Spleen (tissue), 11 donors: ENCODE measurements around the gene B2M. TPM values are rescaled to one million over a fixed set of nuclear protein-coding genes. Genes with fewer than 3 reads are reported as not detected.
"Not testable (repeated sequence)": the region's sequence is repeated elsewhere in the genome, so short reads cannot be mapped to it uniquely, and the experiment has no call there.

Experiments used
- DNase-seq: peaks from one replicate; pipeline ENCODE4 v3.0.0-alpha.2; 2020
- H3K27ac ChIP-seq, 8 donors: fragments of 200-600 bp; sonication (generic) in 7 of 8; 1 replicate in 4 of 8; 2 replicates in 4 of 8; pipeline versions ENCODE4 v1.5.0 to v1.8.0; 2016 to 2021; ENCODE audit warnings: inconsistent platforms in 4 of 8, mild to moderate bottlenecking in 4 of 8, moderate library complexity in 1 of 8
- H3K27me3 ChIP-seq, 7 donors: fragments of 200-600 bp; sonication (generic) in 6 of 7; replicated peaks in 1 of 7; 1 replicate in 4 of 7; 2 replicates in 3 of 7; pipeline versions ENCODE4 v1.5.0 to v1.8.0; 2016 to 2021; ENCODE audit warnings: inconsistent platforms in 3 of 7, mild to moderate bottlenecking in 1 of 7
- H3K36me3 ChIP-seq, 6 donors: fragments of 200-600 bp; sonication (generic) in 5 of 6; 1 replicate in 4 of 6; 2 replicates in 2 of 6; pipeline versions ENCODE4 v1.5.0 to v1.8.0; 2016 to 2021; ENCODE audit warnings: inconsistent platforms in 2 of 6
- H3K4me1 ChIP-seq, 6 donors: fragments of 200-600 bp; sonication (generic) in 5 of 6; 1 replicate in 3 of 6; 2 replicates in 3 of 6; pipeline versions ENCODE4 v1.5.0 to v1.8.0; 2016 to 2021; ENCODE audit warnings: inconsistent platforms in 3 of 6
- H3K4me3 ChIP-seq, 8 donors: fragments of 200-600 bp; sonication (generic) in 7 of 8; 1 replicate in 4 of 8; 2 replicates in 4 of 8; pipeline versions ENCODE4 v1.5.0 to v1.8.0; 2016 to 2021; ENCODE audit warnings: inconsistent platforms in 4 of 8, mild to moderate bottlenecking in 4 of 8, moderate library complexity in 2 of 8
- H3K9me3 ChIP-seq, 8 donors: fragments of 200-600 bp; sonication (generic) in 7 of 8; 1 replicate in 4 of 8; 2 replicates in 4 of 8; pipeline versions ENCODE4 v1.5.0 to v1.8.0; 2016 to 2021; ENCODE audit warnings: inconsistent platforms in 4 of 8
- CTCF ChIP-seq, 11 experiments: fragments of 200-600 bp in 7 of 11; fragments of 450-650 bp in 4 of 11; sonication (generic) in 4 of 11; IDR thresholded peaks in 8 of 11; conservative IDR thresholded peaks in 3 of 11; 1 replicate in 7 of 11; 2 replicates in 4 of 11; pipeline versions ENCODE4 v1.4.0 to v1.8.0; 2016 to 2021; ENCODE audit warnings: antibody characterized with exemption in 11 of 11, inconsistent platforms in 4 of 11, mild to moderate bottlenecking in 1 of 11
- POLR2A ChIP-seq, 3 donors: fragments of 450-650 bp; IDR thresholded peaks; one replicate each; pipeline ENCODE4 v1.5.1; 2017; ENCODE audit warnings: antibody characterized with exemption in 3 of 3, mild to moderate bottlenecking in 1 of 3
- POLR2AphosphoS5 ChIP-seq, 3 donors: sonication (generic); formaldehyde crosslinking; IDR thresholded peaks; one replicate each; pipeline ENCODE4 v1.5.1; 2017; ENCODE audit warnings: antibody characterized with exemption in 3 of 3
- WGBS, 5 donors: extraction: QIAGEN DNeasy Blood & Tissue Kit in 3 of 5; methylation state at CpG; one replicate each; pipeline versions ENCODE4 v1.1.5 to v1.1.7; 2013 to 2018; 5-methylcytosine and 5-hydroxymethylcytosine counted together
- intact Hi-C: fragments of 100-400 bp; cut with DNase I; formaldehyde crosslinking; loops from one replicate; pipeline ENCODE4 v1.15.0; 2023; ENCODE audit warnings: low total_unique reads
- polyA plus RNA-seq, 3 donors: library from polyadenylated mRNA; stranded (reverse); fragments of 200-250 nt; gene quantifications; one replicate each; pipeline ENCODE4 v1.2.1, GENCODE V29; 2013
- total RNA-seq, 7 donors: library from RNA; depleted of rRNA in 3 of 7; stranded (reverse); fragments of >200 nt in 3 of 7; fragmentation: NEBNext Ultra II Directional in 4 of 7; extraction: Animal tissue kit (Norgen Biotek cat#: 25700) in 4 of 7; gene quantifications; one replicate each; pipeline versions ENCODE4 v1.1.0 to v1.2.1, GENCODE V29; 2016 to 2021
- donor health status: healthy with polysubstance abuse.
- donor health status: DM: no; HTN: no; CAD: no; lungs with moderate emphysema.
- donor health status: DM: no; HTN: no; CAD: no.
- donor health status: Bipolar disorder and iron deficiency.
- donor health status: healthy.
- donor health status: DM: no; HTN: no; CAD: no.
- donor health status: DM: yes; HTN: yes; CAD: no.

Gene B2M
- total and polyA plus RNA-seq, 10 donors, result 3,969 to 10,333 (median 6,045) TPM

- intact Hi-C loops, result no loop called here
- Histone ChIP-seq H3K27me3 (no peaks in the 10 kb centered on the region), H3K36me3 (no peaks in the 10 kb centered on the region), H3K27ac (no peak overlapping the region), H3K9me3 (peaks cover 0 to 42% (median 22%) of the 10 kb centered on the region in 8 donors), H3K4me3 (no peak overlapping the region), H3K4me1 (peaks cover 0 to 6% (median 0%) of the 10 kb centered on the region in 6 donors)
- TF ChIP-seq POLR2AphosphoS5 (IDR thresholded peaks at IDR 0.05) (no peak), CTCF (IDR thresholded peaks at IDR 0.05 in 8 of 11, conservative IDR thresholded peaks at IDR 0.05 in 3 of 11) (no peak), POLR2A (IDR thresholded peaks at IDR 0.05) (no peak)
- 85 to 95% (median 88%) methylated on average over 2 of the region's 2 CpGs for WGBS, 5 donors
- no peak for DNase-seq
Measured at GRCh38 chr15:44698641-44699040, 12.7 kb upstream of the B2M start.

GRCh38 chr15:44700676-44701075 lies 10.6 kb upstream of the B2M start:
- H3K4me3 ChIP-seq, H3K27me3 ChIP-seq, H3K36me3 ChIP-seq, intact Hi-C loops, H3K27ac ChIP-seq, H3K4me1 ChIP-seq, DNase-seq: not testable (repeated sequence)
- H3K9me3 ChIP-seq, result peaks cover 0 to 48% (median 25%) of the 10 kb centered on the region in 8 donors

- intact Hi-C loops, result no loop called here
- H3K36me3 ChIP-seq, result peaks cover 0 to 17% (median 0%) of the 10 kb centered on the region in 6 donors
- no peak overlapping the region for H3K27ac ChIP-seq
- 88 to 100% (median 94%) methylated on average over 1 of the region's 1 CpG for WGBS, 5 donors
- H3K27me3 ChIP-seq, result no peaks in the 10 kb centered on the region
- no peak for DNase-seq
- no peak overlapping the region for H3K4me3 ChIP-seq
- peaks cover 8 to 33% (median 14%) of the 10 kb centered on the region in 6 donors for H3K4me1 ChIP-seq
- H3K9me3 ChIP-seq, result peaks cover 0 to 29% (median 11%) of the 10 kb centered on the region in 8 donors
- TF ChIP-seq POLR2AphosphoS5 (IDR thresholded peaks at IDR 0.05) (no peak), CTCF (IDR thresholded peaks at IDR 0.05 in 8 of 11, conservative IDR thresholded peaks at IDR 0.05 in 3 of 11) (no peak), POLR2A (IDR thresholded peaks at IDR 0.05) (no peak)
Measured at GRCh38 chr15:44705986-44706385, 5.3 kb upstream of the B2M start.

GRCh38 chr15:44706401-44706800 lies 4.9 kb upstream of the B2M start:
- Histone ChIP-seq H3K4me1 (peaks cover 8 to 33% (median 14%) of the 10 kb centered on the region in 6 donors), H3K27ac (no peak overlapping the region), H3K4me3 (no peak overlapping the region), H3K27me3 (no peaks in the 10 kb centered on the region), H3K36me3 (peaks cover 0 to 17% (median 0%) of the 10 kb centered on the region in 6 donors), H3K9me3 (peaks cover 0 to 25% (median 8%) of the 10 kb centered on the region in 8 donors)
- TF ChIP-seq CTCF (IDR thresholded peaks at IDR 0.05 in 8 of 11, conservative IDR thresholded peaks at IDR 0.05 in 3 of 11) (no peak), POLR2AphosphoS5 (IDR thresholded peaks at IDR 0.05) (no peak), POLR2A (IDR thresholded peaks at IDR 0.05) (no peak)
- DNase-seq, result no peak
- 96 to 100% (median 100%) methylated on average over 2 of the region's 2 CpGs for WGBS, 5 donors
- intact Hi-C loops, result no loop called here
